ENCODE data around the gene PI4KA.
"Not testable (repeated sequence)": the region's sequence is repeated elsewhere in the genome, so short reads cannot be mapped to it uniquely, and the experiment has no call there.

Gene PI4KA

GRCh38 chr22:20725987-20726558 lies 132.5 kb downstream of the PI4KA start:
- TF ChIP-seq CTCF (IDR thresholded peaks at IDR 0.05; ENCODE audit: low read depth, low read length), result no peak
- H3K4me3 ChIP-seq (replicated peaks in 1 of 2; ENCODE audit: low read depth in 2 of 2, low read length in 2 of 2), result no peak overlapping the region
- no peak for DNase-seq (ENCODE audit: low read depth in 2 of 2)

- no peak overlapping the region for H3K4me3 ChIP-seq (replicated peaks in 1 of 2; ENCODE audit: low read depth in 2 of 2, low read length in 2 of 2)
- DNase-seq (ENCODE audit: low read depth in 2 of 2), result no peak
- TF ChIP-seq CTCF (IDR thresholded peaks at IDR 0.05; ENCODE audit: low read depth, low read length), result no peak
Measured at GRCh38 chr22:20724676-20725454, 133.7 kb downstream of the PI4KA start.

DNA sequence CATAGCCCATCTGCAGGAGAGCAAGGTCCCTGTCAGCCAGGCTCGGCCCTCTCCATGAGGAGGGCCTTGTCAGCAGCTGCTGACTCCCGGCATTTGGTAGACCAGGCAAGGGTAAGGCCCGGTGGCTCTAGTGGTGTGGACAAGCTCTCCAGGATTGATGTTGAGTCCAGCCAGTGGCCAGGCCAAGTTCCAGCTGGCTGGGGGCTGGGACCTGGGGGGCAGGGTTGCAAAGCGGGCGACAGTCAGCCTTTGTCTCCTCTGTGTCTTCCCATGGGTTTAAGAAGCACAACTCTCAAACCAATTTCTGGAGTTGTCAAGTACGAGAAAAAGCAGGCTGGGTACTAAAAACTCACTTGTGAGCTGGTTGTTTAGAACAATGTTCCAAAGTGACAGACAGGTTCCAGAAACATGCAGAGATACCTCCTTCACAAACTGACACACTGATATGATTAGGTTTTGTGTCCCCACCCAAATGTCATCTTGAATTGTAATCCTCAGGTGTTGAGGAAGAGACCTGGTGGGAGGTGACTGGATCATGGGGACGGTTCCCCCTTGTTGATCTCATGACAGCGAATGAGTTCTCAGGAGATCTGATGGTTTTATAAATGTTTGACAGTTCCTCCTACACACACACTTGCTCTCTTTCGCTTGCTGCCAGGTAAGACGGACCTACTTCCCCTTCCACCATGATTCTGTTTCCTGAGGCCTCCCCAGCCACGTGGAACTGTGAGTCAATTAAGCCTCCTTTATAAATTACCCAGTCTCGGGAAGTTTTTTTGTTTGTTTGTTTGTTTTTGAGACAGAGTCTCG lies 137.0 kb downstream of the PI4KA start:
- TF ChIP-seq CTCF (IDR thresholded peaks at IDR 0.05; ENCODE audit: low read depth, low read length), result no peak
- H3K4me3 ChIP-seq (replicated peaks in 1 of 2; ENCODE audit: low read depth in 2 of 2, low read length in 2 of 2), result no peak overlapping the region
- no peak for DNase-seq (ENCODE audit: low read depth in 2 of 2)

- no peak for TF ChIP-seq CTCF (IDR thresholded peaks at IDR 0.05; ENCODE audit: low read depth, low read length)
- H3K4me3 ChIP-seq (replicated peaks in 1 of 2; ENCODE audit: low read depth in 2 of 2, low read length in 2 of 2), result no peak overlapping the region
- DNase-seq (ENCODE audit: low read depth in 2 of 2), result no peak
Measured at GRCh38 chr22:20720692-20721408, 137.8 kb downstream of the PI4KA start.

- not testable (repeated sequence) for H3K4me3 ChIP-seq (replicated peaks in 1 of 2; ENCODE audit: low read depth in 2 of 2, low read length in 2 of 2); DNase-seq (ENCODE audit: low read depth in 2 of 2)
Measured at GRCh38 chr22:20718727-20719126, 139.9 kb downstream of the PI4KA start.

DNA sequence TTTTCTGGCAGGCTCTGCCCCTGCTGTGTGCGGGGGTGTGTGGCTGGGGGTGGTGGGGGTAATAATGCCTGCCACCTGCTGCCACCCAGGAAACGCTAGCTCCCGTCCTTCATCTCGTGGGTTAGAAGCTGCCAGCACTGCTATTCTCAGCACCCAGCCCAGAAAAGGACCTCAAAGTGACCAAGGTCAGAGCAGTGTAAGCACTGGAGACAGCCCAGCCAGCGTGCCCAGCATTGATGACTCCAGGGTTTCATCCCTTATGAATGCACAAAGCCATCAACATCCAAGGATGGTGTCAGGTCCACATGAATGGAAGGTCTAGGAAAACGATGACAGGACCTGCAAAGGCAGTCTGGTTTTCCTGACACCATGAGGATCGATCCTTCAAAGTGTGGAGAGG lies 140.6 kb downstream of the PI4KA start:
- not testable (repeated sequence) for DNase-seq (ENCODE audit: low read depth in 2 of 2); H3K4me3 ChIP-seq (replicated peaks in 1 of 2; ENCODE audit: low read depth in 2 of 2, low read length in 2 of 2)

- DNase-seq (ENCODE audit: low read depth in 2 of 2); H3K4me3 ChIP-seq (replicated peaks in 1 of 2; ENCODE audit: low read depth in 2 of 2, low read length in 2 of 2): not testable (repeated sequence)
Measured at GRCh38 chr22:20717213-20717866, 141.3 kb downstream of the PI4KA start.

GRCh38 chr22:20713116-20713515 lies 145.5 kb downstream of the PI4KA start:
- DNase-seq (ENCODE audit: low read depth in 2 of 2); H3K4me3 ChIP-seq (replicated peaks in 1 of 2; ENCODE audit: low read depth in 2 of 2, low read length in 2 of 2): not testable (repeated sequence)

DNA sequence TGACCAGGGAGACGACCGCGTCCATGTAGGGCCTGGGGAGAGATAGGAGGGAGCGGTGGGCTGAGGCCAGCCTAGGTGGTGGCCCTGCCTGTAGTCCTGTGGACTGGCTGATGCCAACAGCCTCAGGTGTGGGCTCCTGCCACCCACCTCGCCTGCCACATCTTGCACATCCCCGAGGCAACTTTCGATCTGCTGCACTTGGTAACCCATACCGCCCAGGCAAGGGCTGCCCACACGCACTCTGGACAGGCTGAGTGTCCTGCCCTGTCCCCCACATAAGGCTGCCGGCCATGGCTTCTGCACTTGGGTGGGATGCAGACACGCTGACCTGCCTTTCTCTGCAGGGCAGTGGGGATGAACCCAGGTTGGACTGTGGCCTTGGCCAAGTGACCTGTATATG lies 148.6 kb downstream of the PI4KA start:
- DNase-seq (ENCODE audit: low read depth in 2 of 2); H3K4me3 ChIP-seq (replicated peaks in 1 of 2; ENCODE audit: low read depth in 2 of 2, low read length in 2 of 2): not testable (repeated sequence)

- H3K4me3 ChIP-seq (replicated peaks in 1 of 2; ENCODE audit: low read depth in 2 of 2, low read length in 2 of 2); DNase-seq (ENCODE audit: low read depth in 2 of 2): not testable (repeated sequence)
Measured at GRCh38 chr22:20707549-20708118, 151.0 kb downstream of the PI4KA start.

DNA sequence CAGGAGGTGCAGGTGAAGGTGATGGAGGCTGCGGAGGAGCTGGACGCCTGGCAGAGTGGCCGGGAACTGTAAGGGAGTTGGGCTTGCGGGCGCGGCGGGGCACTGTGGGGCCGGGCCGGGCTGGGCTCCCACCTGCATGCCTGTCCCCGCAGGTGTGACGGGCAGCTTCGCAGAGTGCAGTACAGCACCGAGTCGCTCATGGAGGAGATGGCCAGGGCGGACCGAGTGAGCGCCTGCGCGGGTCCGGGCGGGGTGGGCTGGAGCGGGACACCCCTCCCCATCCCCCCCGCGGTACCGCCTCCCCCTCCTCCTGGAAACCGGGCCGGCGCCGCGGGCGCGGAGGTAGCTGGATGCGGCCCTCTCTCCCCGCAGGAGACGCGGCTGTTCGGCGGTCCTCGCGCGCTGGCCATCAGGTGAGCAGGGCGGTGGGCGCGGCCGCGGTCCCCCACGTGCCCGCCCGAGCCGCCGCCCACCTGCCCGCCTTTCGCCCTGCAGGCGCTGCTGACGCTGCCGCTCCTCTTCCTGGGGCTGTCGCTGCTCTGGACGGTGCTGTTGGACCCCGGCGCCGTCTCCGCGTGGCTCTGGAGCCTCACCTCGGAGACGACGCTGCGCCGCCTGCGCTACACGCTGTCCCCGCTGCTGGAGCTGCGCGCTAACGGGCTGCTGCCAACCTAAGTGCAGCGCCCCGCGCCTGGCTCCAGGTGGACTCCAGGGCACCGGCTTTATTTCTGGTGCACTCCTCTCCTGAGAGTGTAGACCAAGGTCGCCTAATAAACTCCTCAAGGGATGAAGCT lies 154.6 kb downstream of the PI4KA start:
- DNase-seq (ENCODE audit: low read depth in 2 of 2); H3K4me3 ChIP-seq (replicated peaks in 1 of 2; ENCODE audit: low read depth in 2 of 2, low read length in 2 of 2): not testable (repeated sequence)

All from cardiac fibroblast (primary cell).